PC-3 (cell line): Measurements from ENCODE around the gene EGLN2. TPM values are rescaled to one million over a fixed set of nuclear protein-coding genes. Genes with fewer than 3 reads are reported as not detected.
"Not testable (repeated sequence)": the region's sequence is repeated elsewhere in the genome, so short reads cannot be mapped to it uniquely, and the experiment has no call there.

ENCODE experiments used
- ATAC-seq: fragments of 200-7000 bp; cut with Tn5 transposase; 2 replicates; pipeline ENCODE4 v1.9.1; 2020; ENCODE audit warnings: mild to moderate bottlenecking, moderate library complexity
- BruUV-seq: library from RNA; stranded (reverse); fragments of 400-500 nt; replicated peaks from 2 replicates; lab custom pipeline; 2021; lab: Mats Ljungman, UMichigan
- CTCF ChIA-PET: fragments of 300-600 bp; sonication (Branson Sonifier 250); formaldehyde crosslinking; loops from one replicate; lab custom pipeline; 2022; ENCODE audit warnings: antibody characterized with exemption; lab: Charles Lee
- POLR2A ChIA-PET: fragments of 300-600 bp; sonication (Branson Sonifier 250); formaldehyde crosslinking; loops from one replicate; lab custom pipeline; 2022; ENCODE audit warnings: antibody characterized with exemption; ENCODE audit not compliant: unreplicated experiment; lab: Charles Lee
- DNase-seq: peaks from one replicate; pipeline ENCODE4 v3.0.0-alpha.2; 2015
- H2AFZ ChIP-seq: fragments of 300-600 bp; sonication (generic); 2 replicates; pipeline ENCODE4 v1.6.0; 2016; ENCODE audit warnings: antibody characterized with exemption, low read length
- H3F3A ChIP-seq: fragments of 300-600 bp; sonication (generic); one replicate; pipeline ENCODE4 v1.6.0; 2017; ENCODE audit warnings: antibody characterized with exemption, low read length, control low read depth, mild to moderate bottlenecking; ENCODE audit not compliant: unreplicated experiment
- H3K27ac ChIP-seq: fragments of 300-600 bp; sonication (generic); 2 replicates; pipeline ENCODE4 v1.5.1; 2016; ENCODE audit warnings: mild to moderate bottlenecking, low read length
- H3K27me3 ChIP-seq: fragments of 300-600 bp; sonication (generic); 2 replicates; pipeline ENCODE4 v1.6.1; 2016; ENCODE audit warnings: low read length, mixed read lengths
- H3K36me3 ChIP-seq: fragments of 300-600 bp; sonication (generic); 2 replicates; pipeline ENCODE4 v1.6.1; 2016; ENCODE audit warnings: low read depth, mixed run types, low read length, mixed read lengths
- H3K4me1 ChIP-seq: fragments of 300-600 bp; sonication (generic); 2 replicates; pipeline ENCODE4 v1.5.1; 2016; ENCODE audit warnings: low read length; ENCODE audit not compliant: insufficient read depth
- H3K4me2 ChIP-seq: fragments of 300-600 bp; sonication (generic); 2 replicates; pipeline ENCODE4 v1.6.0; 2016; ENCODE audit warnings: low read length
- H3K4me3 ChIP-seq: fragments of 300-600 bp; sonication (generic); 2 replicates; pipeline ENCODE4 v1.5.1; 2016; ENCODE audit warnings: mild to moderate bottlenecking, low read length, mixed read lengths
- H3K79me2 ChIP-seq: fragments of 300-600 bp; sonication (generic); 2 replicates; pipeline ENCODE4 v1.6.1; 2017; ENCODE audit warnings: low read length, mixed read lengths
- H3K9ac ChIP-seq: fragments of 300-600 bp; sonication (generic); 2 replicates; pipeline ENCODE4 v1.6.0; 2016; ENCODE audit warnings: mild to moderate bottlenecking, low read length
- H3K9me2 ChIP-seq: fragments of 300-600 bp; sonication (generic); replicated peaks from 2 replicates; pipeline ENCODE4 v1.6.1; 2016; ENCODE audit warnings: mixed run types, low read length, mixed read lengths
- H3K9me3 ChIP-seq: fragments of 300-600 bp; sonication (generic); 2 replicates; pipeline ENCODE4 v1.6.1; 2016; ENCODE audit warnings: low read length, mixed read lengths
- H4K20me1 ChIP-seq: fragments of 300-600 bp; sonication (generic); 2 replicates; pipeline ENCODE4 v1.6.1; 2016; ENCODE audit warnings: low read length, mixed read lengths
- EZH2 ChIP-seq: fragments of 300-600 bp; sonication (generic); IDR thresholded peaks from one replicate; pipeline ENCODE4 v1.6.1; 2017; ENCODE audit warnings: antibody characterized with exemption, mild to moderate bottlenecking, low read length; ENCODE audit not compliant: unreplicated experiment
- EZH2phosphoT487 ChIP-seq: fragments of 300-600 bp; sonication (generic); IDR thresholded peaks from 2 replicates; pipeline ENCODE4 v1.6.1; 2018; ENCODE audit warnings: mild to moderate bottlenecking, antibody characterized with exemption, low read length, borderline replicate concordance
- intact Hi-C: fragments of 100-400 bp; cut with micrococcal nuclease; formaldehyde crosslinking; loops from 2 replicates; pipeline ENCODE4 v1.9.0; 2023
- total RNA-seq: library from RNA; depleted of rRNA; stranded (reverse); fragments of >200 nt; gene quantifications from 2 replicates; pipeline ENCODE4 v1.2.3, GENCODE V29; 2014
- TF ChIP-seq, protein P1 (sequence below): fragments of 300-600 bp; sonication (generic); conservative IDR thresholded peaks from 2 replicates; pipeline ENCODE4 v1.5.1; 2017; ENCODE audit warnings: antibody characterized with exemption, low read depth, mild to moderate bottlenecking, low read length

EGLN2 gene
- total RNA-seq, 1 experiment from 2014 or later: 36.6 TPM

DNA sequence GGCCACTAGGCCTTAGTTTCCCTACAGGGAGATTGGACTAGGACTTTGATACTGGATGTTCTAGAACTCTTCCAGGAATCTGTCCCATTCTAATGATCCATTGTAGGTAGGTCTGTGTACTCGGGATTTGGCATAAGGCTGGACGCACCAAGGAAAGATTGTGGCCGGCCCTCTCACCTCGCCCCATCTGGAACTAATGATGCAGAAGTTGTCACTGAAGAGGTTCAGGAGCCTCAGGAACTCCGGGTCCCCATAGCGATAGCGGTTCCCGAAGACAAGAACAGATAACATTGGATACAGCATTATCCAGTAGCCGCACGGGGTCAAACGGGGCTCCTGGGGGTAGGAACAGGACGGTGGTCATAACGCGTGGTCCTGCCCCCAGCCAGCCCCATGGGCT is 11.2 kb downstream of the EGLN2 start:
- ChIA-PET CTCF (no interaction called here), POLR2A (no interaction called here)
- H3K9ac ChIP-seq: no peak overlapping the region
- ATAC-seq: no peak
- no peaks in the 10 kb centered on the region for H3K9me3 ChIP-seq
- DNase-seq: no peak
- H3K4me2 ChIP-seq: no peak overlapping the region
- no peaks in the 10 kb centered on the region for H3K9me2 ChIP-seq
- peaks cover 6% of the 10 kb centered on the region for H3K36me3 ChIP-seq
- H4K20me1 ChIP-seq: no peaks in the 10 kb centered on the region
- no peak overlapping the region for H3K27ac ChIP-seq
- TF ChIP-seq EZH2 (no peak), EZH2phosphoT487 (no peak)
- TF ChIP-seq, protein P1, sequence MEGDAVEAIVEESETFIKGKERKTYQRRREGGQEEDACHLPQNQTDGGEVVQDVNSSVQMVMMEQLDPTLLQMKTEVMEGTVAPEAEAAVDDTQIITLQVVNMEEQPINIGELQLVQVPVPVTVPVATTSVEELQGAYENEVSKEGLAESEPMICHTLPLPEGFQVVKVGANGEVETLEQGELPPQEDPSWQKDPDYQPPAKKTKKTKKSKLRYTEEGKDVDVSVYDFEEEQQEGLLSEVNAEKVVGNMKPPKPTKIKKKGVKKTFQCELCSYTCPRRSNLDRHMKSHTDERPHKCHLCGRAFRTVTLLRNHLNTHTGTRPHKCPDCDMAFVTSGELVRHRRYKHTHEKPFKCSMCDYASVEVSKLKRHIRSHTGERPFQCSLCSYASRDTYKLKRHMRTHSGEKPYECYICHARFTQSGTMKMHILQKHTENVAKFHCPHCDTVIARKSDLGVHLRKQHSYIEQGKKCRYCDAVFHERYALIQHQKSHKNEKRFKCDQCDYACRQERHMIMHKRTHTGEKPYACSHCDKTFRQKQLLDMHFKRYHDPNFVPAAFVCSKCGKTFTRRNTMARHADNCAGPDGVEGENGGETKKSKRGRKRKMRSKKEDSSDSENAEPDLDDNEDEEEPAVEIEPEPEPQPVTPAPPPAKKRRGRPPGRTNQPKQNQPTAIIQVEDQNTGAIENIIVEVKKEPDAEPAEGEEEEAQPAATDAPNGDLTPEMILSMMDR: no peak
- intact Hi-C loops: no loop called here
- no peaks in the 10 kb centered on the region for H3K4me1 ChIP-seq
- no peak overlapping the region for H2AFZ ChIP-seq
- 0 out of 2 replicates have a peak, but pooled peaks cover 6% of the 10 kb centered on the region for H3K79me2 ChIP-seq
- no peak overlapping the region for H3K4me3 ChIP-seq
- no peaks in the 10 kb centered on the region for H3F3A ChIP-seq
- no peaks in the 10 kb centered on the region for H3K27me3 ChIP-seq
- no TSS peak for BruUV-seq

DNA sequence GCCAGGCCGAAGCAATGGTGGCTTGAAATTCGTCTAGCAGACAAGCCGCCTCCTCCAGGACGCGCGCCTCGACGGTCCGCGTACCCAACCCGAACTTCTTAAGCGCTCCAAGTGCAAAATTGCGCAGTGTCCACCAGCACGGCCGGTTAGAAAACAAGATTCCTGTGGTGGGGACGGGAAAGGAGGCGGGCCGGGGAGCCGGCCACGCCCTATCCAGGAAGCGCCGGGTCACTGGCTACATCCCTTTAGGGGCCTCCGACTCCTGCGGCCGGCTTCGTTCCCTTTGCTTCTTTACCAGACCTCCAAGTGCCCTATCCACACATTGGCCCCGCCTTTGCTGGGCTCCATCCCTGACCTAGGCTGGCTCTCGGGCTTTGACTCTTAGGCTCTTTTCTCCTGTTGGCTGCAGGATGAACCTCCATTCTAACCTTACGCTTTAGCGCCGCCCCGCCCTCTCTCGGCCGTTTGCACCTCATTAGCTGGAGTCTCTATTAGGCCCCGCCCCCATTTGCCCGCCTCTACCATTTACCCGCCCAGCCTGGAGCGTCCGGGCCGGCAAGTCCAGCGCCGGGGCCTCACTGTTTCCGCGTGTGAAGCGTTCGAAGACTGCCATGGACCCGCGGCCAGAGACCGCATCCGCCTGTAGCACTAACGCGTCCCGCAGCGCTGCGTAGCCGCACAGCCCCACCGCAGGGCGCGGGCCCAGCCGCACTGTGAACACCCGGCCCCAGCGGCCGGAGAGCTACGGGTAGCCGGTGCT is 11.8 kb downstream of the EGLN2 start:
- ATAC-seq, H3F3A ChIP-seq, H3K79me2 ChIP-seq, H3K9ac ChIP-seq, H3K9me2 ChIP-seq, POLR2A ChIA-PET, H3K4me1 ChIP-seq, H3K27me3 ChIP-seq, H3K4me3 ChIP-seq, H2AFZ ChIP-seq, H3K4me2 ChIP-seq, intact Hi-C loops, H3K36me3 ChIP-seq, DNase-seq, H3K27ac ChIP-seq, BruUV-seq, H4K20me1 ChIP-seq, H3K9me3 ChIP-seq: not testable (repeated sequence)
- CTCF ChIA-PET: interaction anchor here (0.6 kb wide), 1 partner anchor 352 kb away, joined by 3 read pairs; no protein-coding TSS in a partner anchor

DNA sequence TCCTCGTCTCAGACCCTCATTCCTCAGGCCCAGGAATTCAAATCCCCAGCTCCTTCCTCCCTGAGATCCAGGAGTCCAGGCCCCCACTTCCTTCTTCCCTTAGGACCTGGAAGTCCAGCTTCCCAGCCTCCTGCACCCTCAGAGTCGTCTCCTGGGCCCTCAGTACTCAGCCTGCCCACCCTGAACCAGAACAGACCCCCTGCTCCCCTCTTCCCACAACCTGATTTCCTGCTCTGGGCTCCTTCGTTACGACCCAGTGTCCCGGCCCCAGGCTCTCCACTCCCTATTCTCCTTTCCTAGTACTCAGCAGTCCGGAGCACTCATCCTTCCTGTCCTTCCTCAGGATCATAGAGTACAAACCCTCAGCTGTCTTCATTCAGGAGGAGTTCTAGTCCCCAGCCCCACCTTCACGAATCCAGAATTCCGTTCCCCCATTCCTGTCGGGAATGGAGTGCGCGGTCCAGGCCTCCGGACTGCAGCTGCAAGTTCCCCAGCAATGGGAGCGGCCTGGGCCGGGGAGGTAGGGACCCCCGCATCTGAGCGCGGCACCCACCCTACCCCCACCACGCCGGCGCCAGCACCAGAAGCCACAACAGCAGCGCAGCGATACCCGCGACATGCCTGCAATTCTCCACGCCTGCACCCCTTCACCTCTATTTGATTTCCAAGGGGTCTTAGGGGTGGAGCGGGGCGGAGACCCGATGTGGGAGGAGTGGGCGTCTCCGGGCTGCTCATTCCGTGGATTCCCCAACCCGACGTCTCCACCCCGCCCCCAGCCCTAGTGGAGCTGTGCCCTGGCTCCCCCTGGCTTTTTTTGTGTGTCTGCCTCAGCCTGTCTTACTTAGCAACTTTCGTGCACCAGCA is 12.7 kb downstream of the EGLN2 start:
- H3K27me3 ChIP-seq: no peaks in the 10 kb centered on the region
- H3K9me2 ChIP-seq: no peaks in the 10 kb centered on the region
- H3K9me3 ChIP-seq: no peaks in the 10 kb centered on the region
- POLR2A ChIA-PET: no interaction called here
- no peak for ATAC-seq
- no TSS peak for BruUV-seq
- peaks cover 4% of the 10 kb centered on the region; the same call in 1 of the 2 replicates for H3K36me3 ChIP-seq
- no peak overlapping the region for H3K4me2 ChIP-seq
- H2AFZ ChIP-seq: no peak overlapping the region
- H4K20me1 ChIP-seq: no peaks in the 10 kb centered on the region
- CTCF ChIA-PET: interaction anchor here (0.6 kb wide), 1 partner anchor 351 kb away, joined by 3 read pairs; no protein-coding TSS in a partner anchor
- H3F3A ChIP-seq: no peaks in the 10 kb centered on the region
- no peaks in the 10 kb centered on the region for H3K79me2 ChIP-seq
- TF ChIP-seq, protein P1: no peak
- TF ChIP-seq EZH2: no peak
- TF ChIP-seq EZH2phosphoT487: no peak
- no peak overlapping the region for H3K27ac ChIP-seq
- H3K4me1 ChIP-seq: no peaks in the 10 kb centered on the region
- intact Hi-C loops: no loop called here
- no peak overlapping the region for H3K9ac ChIP-seq
- DNase-seq: no peak
- no peak overlapping the region for H3K4me3 ChIP-seq

DNA sequence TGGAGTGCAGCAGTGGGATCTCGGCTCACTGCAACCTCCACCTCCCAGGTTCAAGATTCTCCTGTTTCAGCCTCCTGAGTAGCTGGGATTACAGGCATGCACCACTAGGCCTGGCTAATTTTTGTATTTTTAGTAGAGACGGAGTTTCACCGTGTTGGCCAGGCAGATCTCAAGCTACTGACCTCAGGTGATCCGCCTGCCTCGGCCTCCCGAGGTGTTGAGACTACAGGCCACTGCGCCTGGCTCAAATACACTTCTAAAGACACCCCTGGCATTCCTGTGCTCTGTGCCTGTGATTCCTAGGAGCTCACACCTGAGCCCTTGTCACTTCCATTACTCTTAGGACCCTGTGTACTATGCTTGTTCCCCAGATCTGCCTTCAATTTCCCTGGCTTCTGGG is 13.6 kb downstream of the EGLN2 start:
- H3K9me3 ChIP-seq, H3K79me2 ChIP-seq, H3K9me2 ChIP-seq, H3K4me1 ChIP-seq, H3K4me3 ChIP-seq, DNase-seq, H3K36me3 ChIP-seq, H2AFZ ChIP-seq, ATAC-seq, H3K27me3 ChIP-seq, POLR2A ChIA-PET, H3K9ac ChIP-seq, intact Hi-C loops, CTCF ChIA-PET, H3F3A ChIP-seq, BruUV-seq, H3K27ac ChIP-seq, H3K4me2 ChIP-seq, H4K20me1 ChIP-seq: not testable (repeated sequence)
